CD4-positive, alpha-beta T cell treated with Interferon gamma for 1 hour (primary cell): ENCODE results near the gene PAPSS1.
"Not testable (repeated sequence)": the region's sequence is repeated elsewhere in the genome, so short reads cannot be mapped to it uniquely, and the experiment has no call there.

Source experiments
- DNase-seq: peaks from one replicate; pipeline ENCODE4 v3.0.0-alpha.2; 2020

PAPSS1 gene

DNA sequence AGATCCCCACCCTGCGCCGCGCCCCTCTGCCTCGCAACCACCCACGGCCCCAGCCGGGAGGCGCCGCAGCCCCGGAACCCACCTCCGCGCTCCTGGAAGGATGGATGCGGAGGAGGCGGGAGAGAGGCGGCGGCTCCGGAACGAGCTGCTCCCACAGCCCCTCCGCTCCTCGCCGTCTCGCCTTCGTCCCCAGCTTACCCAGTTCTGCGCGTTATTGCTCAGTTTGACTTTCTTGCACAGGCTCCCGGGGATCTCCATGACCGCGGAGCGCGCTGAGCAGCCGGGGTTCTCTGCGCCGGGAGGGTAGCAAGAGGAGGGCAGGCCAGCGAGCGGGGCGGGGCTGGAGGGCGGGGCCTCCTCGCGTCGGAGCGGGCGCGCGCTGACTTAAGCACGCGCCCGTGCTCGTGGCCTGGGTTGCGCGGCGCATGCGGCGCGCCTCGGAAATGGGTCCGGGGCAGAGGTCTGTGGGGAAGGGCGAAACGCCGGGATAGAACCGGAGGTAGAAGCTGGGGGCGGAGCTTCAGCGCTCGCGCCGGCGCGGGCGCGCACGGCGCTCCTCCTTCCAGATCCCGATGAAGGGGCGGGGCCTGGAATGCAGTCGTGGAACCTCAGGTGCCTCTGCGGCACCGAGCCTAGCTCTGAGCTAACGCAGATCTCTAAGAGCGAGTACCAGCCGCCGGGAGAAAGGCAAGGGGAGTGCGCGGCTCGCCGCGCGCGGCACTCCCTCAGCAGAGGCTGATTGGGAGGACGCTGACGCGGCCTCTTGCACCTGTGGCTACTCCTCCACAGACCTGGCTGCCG, at the start of gene PAPSS1:
Gene PAPSS1 (minus strand): TSS at position 313 of the 801 bp plus-strand sequence. CDS start 55 bp downstream, at position 258.
- DNase-seq: peak; percentile 96

DNA sequence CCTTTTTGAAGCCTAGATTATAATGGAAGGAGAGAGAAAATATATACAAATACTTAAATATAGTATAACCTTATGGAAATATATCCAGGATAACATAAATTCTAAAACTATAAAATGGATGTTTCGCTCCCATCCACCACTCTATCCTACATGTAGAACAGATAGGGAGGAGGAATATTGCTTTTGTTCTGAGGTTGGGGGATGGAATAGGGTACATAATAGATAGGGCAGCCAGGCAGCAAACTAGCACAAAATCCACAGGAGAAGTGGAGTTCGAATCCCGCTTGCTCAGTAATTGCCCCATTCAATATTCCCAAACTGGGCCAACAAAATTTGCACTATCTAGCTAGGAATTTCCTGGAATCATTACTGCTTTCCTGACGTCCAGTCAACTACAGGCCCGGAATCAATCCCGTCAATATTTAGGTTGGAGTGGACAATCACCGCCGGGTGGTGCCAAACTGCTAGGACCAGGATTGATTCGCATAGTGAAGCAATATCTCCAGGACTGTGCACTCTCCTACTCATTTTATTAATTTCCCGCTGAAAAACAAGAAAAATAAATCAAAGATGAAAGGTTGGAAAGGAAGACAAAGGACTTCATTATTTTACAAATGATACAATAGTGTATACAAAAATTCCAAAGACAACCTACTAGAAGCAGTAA, 40.4 kb upstream of the PAPSS1 start:
- no peak for DNase-seq

DNA sequence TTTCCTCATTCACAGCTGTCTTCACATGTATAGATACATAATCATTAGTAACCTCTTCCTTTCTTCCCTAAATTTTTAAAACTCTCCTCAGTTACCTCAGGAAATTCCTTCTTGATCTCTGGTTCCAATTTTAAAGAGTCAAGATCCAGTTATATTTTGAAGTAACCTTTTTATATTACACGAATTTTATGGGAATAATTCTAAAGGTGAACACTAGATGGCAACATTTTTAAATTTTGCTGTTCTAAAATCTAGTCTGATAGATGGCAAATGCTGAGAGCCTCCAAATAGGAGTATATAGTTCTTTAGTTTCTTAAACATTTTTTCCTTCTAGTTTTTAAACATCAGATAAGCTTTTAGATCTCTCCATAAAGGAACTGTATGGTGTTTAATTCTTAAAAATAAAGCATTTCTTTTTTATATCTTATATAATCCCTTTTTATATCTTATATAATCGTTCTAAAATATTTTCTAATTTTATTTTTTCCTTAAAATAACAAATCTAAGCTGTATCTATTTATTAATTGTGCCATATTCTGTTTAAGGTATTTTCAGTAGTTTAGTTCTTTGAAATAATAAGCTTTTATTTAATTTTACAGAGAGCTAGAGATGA, 37.9 kb upstream of the PAPSS1 start:
- DNase-seq: no peak

DNA sequence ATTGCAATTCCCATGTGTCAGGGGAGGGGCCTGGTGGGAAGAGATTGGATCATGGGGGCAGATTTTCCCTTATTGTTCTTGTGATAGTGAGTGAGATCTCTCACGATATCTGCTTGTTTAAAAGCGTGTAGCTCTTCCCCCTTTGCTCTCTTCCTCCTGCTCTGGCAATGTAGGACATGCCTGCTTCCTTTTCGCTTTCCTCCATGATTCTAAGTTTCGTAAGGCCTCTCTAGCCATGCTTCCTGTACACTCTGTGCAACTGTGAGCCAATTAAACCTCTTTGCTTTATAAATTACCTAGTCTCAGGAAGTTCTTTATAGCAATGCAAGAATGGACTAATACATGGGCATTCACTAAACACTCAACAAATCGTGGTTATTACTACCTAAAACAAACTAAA, 37.2 kb upstream of the PAPSS1 start:
- DNase-seq: no peak

DNA sequence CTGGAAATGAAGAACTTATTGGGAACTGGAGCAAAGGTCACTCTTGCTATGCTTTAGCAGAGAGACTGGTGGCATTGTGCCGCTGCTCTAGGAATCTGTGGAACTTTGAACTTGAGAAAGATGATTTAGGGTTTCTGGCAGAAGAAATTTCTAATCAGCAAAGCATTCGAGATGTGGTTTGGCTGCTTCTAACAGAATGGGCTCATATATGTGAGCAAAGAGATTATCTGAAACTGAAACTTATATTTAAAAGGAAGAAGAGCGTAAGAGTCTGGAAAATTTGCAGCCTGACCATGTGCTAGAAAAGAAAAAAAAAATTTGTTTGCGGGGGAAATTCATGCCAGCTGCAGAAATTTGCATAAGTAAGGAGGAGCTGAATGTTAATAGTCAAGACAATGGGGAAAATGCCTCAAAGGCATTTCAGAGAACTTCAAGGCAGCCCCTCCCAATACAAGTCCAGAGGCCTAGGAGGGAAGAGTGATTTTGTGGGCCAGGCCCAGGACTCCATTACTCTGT, 35.9 kb upstream of the PAPSS1 start:
- DNase-seq: no peak

DNA sequence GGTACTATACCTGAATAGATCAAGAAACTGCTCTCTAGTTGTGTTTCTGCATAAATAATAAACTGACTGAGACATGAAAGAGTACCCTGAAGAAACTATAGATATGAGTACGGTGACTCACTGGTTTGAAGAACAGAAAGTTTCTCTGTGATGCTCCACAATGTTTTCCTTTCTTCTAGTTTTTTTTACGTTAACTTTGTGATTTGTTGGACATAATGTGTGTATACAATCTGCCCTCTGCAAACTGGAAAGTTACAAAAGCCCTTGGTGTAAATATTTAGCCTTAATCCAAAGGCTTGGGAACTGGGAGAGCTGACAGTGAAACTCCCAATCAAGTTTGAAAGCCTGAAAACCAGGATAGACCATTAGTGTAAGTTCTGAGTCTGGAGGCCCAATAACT, 31.6 kb upstream of the PAPSS1 start:
- no peak for DNase-seq

DNA sequence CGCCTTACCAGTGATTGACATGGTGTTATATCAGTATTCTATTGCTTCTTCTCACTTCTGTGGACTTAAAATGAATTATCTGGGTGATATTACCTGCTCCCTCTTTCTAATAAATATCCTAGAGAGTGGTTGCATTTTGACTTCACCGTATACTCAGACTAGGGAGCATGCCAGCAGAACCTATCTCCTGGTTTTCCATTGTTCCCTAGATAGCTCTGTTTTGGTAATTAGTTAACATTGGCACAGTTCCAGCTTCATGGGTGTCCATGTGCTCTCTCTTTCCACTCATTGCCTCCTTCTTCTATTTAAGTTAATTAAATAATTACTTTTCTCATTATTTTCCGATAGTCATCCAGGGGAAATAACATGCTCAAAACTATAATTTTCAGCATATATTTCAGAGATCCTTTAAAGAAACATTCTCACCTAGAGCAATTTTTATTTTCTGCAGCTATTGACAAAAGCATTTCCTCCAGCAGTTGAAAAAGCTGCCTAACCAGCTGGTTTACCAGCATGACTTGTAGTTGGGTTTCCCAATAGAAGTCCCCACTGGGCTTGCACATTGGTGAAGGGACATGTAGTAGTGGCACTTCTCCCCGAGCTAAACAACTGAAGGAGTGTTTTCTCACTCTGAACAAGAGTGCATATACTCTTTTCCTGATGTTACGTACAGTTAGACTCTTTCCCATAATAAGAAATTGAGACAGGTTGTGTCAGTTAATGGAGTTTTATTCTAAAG, 27.9 kb upstream of the PAPSS1 start:
- no peak for DNase-seq

DNA sequence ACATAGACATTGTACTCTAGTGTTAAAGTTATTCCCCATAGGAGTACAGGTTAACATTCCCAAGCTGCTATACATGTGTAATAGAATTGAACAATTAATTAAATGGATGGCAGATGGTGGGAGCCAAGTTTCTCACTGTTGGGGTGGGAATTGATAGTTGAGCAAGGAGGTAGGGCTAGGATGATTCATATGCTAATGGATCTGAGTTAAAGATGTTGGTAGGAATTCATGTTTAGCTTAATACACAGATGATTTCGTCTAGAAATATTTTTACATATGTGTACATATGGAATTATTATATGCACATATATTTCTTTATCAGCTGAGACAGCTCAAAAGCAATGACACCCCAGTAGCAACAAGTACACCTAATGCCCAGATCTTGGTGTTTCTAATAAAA, 26.1 kb upstream of the PAPSS1 start:
- no peak for DNase-seq

DNA sequence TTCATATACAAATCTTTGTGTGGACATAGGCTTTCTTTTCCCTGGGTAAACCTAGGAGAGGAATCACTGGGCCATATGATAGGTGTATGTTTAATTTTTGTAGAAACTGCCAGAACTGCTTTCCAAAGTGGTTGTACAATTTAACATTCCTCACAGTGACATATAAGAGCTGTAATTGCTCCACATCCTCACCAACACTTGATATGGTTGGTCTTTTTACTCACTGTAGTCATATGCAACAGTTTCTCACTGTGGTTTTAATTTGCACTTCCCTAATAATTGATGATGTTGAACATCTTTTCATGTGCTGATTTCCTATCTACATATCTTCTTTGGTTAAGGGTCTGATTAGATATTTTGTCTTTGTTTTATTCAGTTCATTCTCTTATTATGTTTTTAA, 24.5 kb upstream of the PAPSS1 start:
- DNase-seq: no peak

DNA sequence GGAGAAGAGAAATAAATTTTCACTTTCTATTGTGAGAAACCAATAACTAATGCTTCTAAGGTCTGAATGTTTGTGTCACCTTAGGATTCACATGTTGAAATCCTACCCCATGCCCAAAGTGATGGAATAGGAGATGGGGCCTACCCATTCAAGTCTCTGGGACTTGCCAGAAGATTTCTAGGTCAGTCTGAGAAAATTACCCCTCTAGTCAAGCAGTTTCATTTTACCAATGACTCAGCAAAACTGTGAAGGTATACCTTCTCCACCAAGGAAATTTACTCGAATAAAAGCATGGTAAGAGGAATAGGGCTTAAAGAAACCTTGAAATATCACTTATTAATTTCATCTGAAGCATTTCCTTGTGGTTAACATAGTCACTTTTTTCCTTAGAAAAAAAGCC, 23.5 kb upstream of the PAPSS1 start:
- no peak for DNase-seq

DNA sequence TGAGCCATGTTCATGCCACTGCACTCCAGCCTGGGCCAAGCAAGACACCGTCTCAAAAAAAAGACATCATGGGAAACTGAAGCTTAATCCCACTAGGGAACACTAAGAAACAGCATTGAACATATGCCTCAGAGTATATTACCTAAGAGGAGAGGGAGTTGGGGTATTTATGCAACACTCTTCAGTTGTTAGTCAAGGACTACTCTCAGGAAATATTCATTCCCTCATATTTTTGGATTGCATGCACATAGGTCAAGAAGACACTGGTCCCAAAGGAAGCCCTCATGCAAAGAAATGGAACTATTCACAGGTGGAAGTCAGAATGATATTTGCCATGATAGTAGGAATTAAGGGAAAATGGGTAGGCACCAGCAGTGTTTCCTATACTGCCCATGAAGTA, 22.8 kb upstream of the PAPSS1 start:
- no peak for DNase-seq

DNA sequence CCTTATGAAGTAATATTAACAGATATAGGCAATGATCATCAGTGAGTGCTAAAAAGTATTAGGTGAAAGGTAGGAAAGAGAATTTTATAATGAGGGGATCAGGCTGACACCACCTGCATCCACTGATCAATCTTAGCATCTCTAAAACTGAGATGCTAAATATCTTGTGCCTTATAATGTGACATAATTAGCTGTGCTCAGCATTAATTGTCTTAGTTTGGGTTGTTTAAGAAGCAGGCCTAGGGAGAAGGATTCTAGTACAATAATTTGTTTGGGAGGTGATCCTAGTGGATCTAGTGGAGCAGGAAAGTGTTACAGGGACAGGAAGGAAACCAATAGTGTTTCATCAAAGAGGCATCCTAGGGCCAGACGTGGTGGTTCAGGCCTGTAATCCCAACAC, 22.2 kb upstream of the PAPSS1 start:
- DNase-seq: no peak

DNA sequence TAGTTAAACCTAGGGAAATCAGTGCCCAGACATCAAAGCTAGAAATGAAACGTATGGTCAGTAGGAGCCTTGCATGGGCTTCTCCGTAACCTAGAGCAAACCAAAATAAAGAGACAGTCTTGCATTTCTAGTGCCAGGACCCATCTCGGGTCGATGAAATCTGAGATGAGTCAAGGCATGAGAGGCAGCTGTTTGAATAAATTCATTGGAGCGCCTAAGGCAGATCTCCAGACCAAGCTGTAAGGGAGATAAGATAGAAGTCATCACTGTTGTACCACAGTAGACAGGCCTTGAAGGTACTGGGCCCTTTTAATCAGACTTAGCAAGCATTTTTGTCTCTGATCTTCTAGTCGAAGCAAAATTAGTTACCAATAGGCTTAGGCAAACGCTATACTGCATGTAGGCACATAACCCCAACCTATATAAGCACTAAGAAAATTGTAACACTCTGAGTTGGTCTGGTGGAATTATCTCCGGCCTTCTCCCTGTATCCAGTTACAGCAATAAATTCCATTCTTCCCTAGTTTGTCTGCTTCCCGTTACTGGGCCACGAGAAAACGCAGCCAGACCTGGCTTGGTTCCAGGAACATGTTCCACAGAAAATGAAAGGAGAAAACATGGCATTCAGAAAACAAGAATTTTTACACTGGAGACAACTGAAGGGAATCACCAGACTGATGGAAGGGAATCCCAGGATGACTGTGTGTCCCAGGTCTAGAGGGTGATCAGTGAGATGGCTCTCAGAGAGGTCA, 21.1 kb upstream of the PAPSS1 start:
- no peak for DNase-seq

DNA sequence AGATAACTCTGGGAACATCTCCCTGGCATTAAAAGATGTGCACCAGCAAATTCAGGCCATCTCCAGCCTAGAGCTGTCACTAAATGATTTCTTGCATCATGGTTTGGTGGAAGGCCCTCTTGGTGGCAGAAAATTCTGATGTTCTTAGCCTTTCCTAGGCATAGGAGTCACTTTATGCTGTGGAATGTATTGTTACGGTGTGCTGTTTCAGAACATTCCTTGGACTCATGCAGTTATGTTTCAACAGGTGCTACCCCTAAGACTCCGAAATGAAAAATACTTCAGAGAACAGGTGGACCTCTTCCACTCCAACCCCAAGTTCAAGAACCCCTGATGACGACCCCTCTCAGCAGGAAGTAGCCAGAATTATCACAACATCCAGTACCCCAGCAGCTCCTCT, 20.3 kb upstream of the PAPSS1 start:
- DNase-seq: no peak

DNA sequence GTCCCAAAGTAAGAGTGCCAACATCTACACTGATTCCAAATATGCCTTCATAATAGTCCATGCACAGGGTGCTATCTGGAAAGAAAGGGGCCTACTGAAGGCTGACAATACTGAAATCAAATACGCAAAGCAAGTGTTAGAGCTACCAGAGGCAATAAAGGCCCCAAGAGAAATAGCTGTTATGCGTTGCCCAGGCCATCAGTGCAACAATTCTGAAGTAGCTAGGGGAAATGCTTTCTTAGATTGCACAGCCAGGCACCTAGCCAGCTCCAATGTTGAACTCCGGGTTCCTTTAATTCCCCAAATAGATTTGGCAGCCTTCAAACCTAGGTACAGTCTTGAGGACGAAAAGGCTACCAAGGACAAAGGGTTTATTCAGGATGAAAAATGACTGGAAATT, 17.4 kb upstream of the PAPSS1 start:
- no peak for DNase-seq

DNA sequence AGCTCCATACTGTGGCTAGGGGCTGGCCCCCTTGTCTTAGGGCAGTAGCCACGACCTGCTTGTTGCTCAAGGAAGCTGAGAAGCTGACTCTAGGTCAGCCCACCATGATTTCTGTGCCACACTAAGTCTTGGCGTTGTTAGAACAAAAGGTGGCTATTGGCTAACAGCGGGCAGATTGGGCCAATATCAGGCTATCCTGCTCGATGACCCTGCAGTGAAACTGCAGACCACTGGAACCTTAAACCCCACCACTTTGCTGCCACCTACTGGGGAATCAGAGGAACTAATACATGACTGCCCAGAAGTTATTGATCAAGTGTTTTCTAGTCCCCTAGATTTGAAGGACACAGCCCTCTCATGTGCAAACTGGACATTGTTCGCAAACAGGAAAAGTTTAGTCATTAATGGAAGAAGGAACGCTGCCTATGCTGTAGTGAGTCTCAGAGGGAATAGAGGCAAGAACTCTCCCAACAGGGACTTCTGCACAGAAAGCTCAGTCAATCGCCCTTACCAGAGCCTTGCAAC, 17.0 kb upstream of the PAPSS1 start:
- DNase-seq: peak; percentile 27

DNA sequence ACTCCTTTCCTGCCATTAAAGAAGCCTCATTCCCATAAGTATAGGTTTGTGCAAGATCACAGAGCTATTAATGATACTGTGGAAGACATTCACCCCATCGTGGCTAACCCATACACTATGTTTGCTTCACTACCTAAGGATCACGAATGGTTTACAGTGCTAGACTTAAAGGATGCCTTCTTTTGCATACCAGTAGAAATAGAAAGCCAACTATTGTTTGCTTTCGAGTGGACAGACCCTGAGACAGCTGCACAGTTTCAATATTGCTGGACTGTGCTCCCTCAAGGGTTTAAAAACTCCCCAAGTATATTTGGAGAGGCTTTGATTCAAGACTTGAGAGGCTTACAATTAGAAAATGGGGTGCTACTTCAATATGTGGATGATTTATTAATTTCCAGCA, 16.0 kb upstream of the PAPSS1 start:
- no peak for DNase-seq

DNA sequence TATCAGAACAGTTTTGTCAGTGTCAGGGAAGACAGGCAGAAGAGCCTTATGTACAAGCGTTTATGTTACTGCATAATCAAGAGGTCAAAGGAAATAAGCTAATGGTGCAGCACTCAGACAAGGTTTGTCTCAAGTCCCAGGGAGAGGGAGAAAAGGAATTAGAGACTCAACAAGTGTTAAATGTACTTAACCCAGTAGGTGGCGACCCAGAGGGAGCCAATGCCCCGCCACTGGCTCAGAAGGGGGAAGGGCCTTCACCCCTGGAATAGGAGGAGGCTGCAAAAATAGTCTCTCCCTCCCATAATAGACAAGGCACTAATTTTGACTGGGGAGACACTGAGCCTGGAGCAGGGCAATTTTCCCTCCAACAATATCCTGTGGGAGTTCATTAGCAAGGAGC, 14.1 kb upstream of the PAPSS1 start:
- DNase-seq: no peak

DNA sequence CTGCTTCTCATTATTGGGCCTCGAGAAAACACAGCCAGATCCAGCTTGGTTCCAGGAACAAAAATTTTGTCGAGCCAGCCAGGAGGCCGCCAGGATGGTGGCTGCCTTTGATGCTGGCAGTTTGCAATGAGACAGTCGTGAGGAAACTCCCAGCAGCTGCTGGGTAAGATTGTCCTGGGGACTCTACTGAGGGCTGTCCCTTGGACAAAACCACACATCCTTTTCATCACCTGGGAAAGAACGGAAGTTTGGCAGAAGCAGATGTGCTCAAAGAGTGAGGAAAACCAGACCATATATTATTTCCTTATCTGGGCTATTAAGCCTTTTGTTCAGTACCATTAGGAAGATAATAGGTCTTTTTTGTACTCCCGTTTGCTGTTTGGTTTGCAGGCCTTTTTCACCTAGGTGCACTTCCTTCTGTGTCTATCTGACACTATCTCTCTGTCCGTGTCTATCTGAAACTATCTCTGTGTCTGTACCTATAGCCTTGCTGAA, 13.4 kb upstream of the PAPSS1 start:
- no peak for DNase-seq

DNA sequence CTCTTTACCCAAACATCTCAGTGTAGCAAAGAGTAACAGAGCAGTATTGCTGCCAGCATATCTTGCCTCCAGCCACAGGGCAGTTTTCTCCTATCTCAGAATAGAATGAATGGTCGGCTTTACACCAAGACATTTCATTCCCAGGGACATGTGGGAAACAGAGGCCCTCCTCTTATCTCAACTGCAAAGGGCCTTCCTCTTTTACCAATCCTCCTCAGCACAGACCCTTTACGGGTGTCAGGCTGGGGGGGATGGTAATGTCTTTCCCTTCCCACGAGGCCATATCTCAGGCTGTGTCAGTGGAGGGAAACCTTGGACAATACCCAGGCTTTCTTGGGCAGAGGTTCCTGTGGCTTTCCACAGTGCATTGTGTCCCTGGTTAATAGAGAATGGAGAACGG, 9.0 kb upstream of the PAPSS1 start:
- not testable (repeated sequence) for DNase-seq

DNA sequence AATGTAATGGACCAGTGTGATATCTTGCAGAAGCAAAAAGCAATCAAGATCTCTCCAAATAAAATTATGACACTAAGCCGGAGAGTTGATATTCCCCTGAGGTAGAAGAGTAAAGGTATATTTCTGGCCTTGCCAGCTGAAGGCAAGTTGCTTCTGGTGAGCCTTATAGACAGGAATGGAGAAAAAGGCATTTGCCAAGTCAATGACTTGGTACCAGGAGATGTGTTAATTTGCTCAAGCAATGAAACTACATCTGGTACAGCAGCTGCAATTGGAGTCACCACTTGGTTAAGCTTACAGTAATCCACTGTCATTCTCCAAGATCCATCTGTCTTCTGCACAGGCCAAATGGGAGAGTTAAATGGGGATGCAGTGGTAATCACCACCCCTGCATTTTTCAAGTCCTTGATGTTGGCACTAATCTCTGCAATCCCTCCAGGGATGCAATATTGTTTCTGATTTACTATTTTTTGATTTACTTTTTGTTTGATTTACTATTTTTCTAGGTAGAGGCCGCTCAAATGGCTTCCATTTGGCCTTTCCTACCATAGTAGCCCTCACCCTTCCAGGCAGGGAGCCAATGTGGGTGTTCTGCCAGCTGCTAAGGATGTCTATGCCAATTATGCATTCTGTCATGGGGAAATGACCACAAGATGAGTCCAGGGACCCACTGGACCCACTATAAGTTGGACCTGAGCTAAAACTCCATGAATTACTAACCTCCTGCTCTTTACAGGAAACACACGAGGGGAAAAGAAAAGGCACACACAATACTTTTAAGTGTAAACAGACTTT, 6.3 kb upstream of the PAPSS1 start:
- DNase-seq: not testable (repeated sequence)
